HL-60 (cell line): ENCODE results near the gene GNG4.

Source experiments
- GABPA ChIP-seq: IDR thresholded peaks from 2 replicates; pipeline ENCODE4 v1.6.1; 2012; ENCODE audit warnings: low read depth
- POLR2AphosphoS5 ChIP-seq: IDR thresholded peaks from 2 replicates; pipeline ENCODE4 v1.6.1; 2012; ENCODE audit warnings: low read depth
- TF ChIP-seq, protein P1 (sequence below): IDR thresholded peaks from one replicate; pipeline ENCODE4 v1.5.1; 2011; ENCODE audit warnings: low read length, control low read depth, inconsistent platforms; ENCODE audit not compliant: insufficient read depth
- TF ChIP-seq, protein P2 (sequence below): IDR thresholded peaks from 2 replicates; pipeline ENCODE4 v1.6.1; 2012; ENCODE audit warnings: low read depth; ENCODE audit not compliant: insufficient replicate concordance

DNA sequence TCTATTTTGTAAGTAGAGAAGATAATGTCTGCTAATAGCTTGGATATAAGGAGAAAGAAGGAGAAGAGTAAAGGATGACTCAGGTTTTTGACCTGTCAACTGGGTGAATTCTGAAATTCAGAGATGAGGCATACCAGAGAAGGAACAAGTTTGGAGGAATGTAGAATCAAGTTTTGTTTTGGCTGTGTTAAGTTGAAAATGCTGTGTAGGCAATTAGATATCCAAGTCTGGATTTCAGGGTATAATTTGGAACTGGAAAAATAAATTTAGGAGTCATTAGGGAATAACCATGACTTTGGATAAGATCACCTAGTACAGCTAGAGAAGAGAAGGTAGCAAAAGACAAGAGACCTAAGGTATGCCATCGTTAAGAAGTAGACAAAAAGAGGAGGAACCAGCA is 22.4 kb upstream of the GNG4 start:
- TF ChIP-seq, protein P1, sequence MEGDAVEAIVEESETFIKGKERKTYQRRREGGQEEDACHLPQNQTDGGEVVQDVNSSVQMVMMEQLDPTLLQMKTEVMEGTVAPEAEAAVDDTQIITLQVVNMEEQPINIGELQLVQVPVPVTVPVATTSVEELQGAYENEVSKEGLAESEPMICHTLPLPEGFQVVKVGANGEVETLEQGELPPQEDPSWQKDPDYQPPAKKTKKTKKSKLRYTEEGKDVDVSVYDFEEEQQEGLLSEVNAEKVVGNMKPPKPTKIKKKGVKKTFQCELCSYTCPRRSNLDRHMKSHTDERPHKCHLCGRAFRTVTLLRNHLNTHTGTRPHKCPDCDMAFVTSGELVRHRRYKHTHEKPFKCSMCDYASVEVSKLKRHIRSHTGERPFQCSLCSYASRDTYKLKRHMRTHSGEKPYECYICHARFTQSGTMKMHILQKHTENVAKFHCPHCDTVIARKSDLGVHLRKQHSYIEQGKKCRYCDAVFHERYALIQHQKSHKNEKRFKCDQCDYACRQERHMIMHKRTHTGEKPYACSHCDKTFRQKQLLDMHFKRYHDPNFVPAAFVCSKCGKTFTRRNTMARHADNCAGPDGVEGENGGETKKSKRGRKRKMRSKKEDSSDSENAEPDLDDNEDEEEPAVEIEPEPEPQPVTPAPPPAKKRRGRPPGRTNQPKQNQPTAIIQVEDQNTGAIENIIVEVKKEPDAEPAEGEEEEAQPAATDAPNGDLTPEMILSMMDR, result no peak
- TF ChIP-seq POLR2AphosphoS5 (no peak), GABPA (no peak)
- TF ChIP-seq, protein P2, sequence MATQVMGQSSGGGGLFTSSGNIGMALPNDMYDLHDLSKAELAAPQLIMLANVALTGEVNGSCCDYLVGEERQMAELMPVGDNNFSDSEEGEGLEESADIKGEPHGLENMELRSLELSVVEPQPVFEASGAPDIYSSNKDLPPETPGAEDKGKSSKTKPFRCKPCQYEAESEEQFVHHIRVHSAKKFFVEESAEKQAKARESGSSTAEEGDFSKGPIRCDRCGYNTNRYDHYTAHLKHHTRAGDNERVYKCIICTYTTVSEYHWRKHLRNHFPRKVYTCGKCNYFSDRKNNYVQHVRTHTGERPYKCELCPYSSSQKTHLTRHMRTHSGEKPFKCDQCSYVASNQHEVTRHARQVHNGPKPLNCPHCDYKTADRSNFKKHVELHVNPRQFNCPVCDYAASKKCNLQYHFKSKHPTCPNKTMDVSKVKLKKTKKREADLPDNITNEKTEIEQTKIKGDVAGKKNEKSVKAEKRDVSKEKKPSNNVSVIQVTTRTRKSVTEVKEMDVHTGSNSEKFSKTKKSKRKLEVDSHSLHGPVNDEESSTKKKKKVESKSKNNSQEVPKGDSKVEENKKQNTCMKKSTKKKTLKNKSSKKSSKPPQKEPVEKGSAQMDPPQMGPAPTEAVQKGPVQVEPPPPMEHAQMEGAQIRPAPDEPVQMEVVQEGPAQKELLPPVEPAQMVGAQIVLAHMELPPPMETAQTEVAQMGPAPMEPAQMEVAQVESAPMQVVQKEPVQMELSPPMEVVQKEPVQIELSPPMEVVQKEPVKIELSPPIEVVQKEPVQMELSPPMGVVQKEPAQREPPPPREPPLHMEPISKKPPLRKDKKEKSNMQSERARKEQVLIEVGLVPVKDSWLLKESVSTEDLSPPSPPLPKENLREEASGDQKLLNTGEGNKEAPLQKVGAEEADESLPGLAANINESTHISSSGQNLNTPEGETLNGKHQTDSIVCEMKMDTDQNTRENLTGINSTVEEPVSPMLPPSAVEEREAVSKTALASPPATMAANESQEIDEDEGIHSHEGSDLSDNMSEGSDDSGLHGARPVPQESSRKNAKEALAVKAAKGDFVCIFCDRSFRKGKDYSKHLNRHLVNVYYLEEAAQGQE, result no peak
